CD4-positive, alpha-beta T cell treated with Interleukin-4 for 4 hours (primary cell): ENCODE measurements around the gene UVSSA.
"Not testable (repeated sequence)": the region's sequence is repeated elsewhere in the genome, so short reads cannot be mapped to it uniquely, and the experiment has no call there.

ENCODE experiments used
- DNase-seq: peaks from one replicate; pipeline ENCODE4 v3.0.0-alpha.2; 2020

UVSSA gene

GRCh38 chr4:1378559-1379231 lies 31.7 kb downstream of the UVSSA start:
- no peak for DNase-seq

GRCh38 chr4:1379351-1379781 lies 32.4 kb downstream of the UVSSA start:
- no peak for DNase-seq

GRCh38 chr4:1379801-1380331 lies 32.9 kb downstream of the UVSSA start:
- DNase-seq = no peak

- DNase-seq = no peak
Observed at GRCh38 chr4:1380368-1381151, 33.6 kb downstream of the UVSSA start.

GRCh38 chr4:1381181-1381621 lies 34.2 kb downstream of the UVSSA start:
- no peak for DNase-seq

GRCh38 chr4:1381944-1382541 lies 35.0 kb downstream of the UVSSA start:
- no peak for DNase-seq

GRCh38 chr4:1382776-1383727 lies 36.0 kb downstream of the UVSSA start:
- DNase-seq = no peak

- no peak for DNase-seq
Observed at GRCh38 chr4:1383728-1384591, 37.0 kb downstream of the UVSSA start.

- DNase-seq = no peak
Observed at GRCh38 chr4:1384675-1385372, 37.8 kb downstream of the UVSSA start.

- DNase-seq = no peak
Observed at GRCh38 chr4:1385373-1386340, 38.6 kb downstream of the UVSSA start.

GRCh38 chr4:1393363-1393762 lies 46.4 kb downstream of the UVSSA start:
- not testable (repeated sequence) for DNase-seq

- DNase-seq = no peak
Observed at GRCh38 chr4:1393866-1394265, 46.9 kb downstream of the UVSSA start.

GRCh38 chr4:1394554-1395388 lies 47.8 kb downstream of the UVSSA start:
- not testable (repeated sequence) for DNase-seq

- DNase-seq = not testable (repeated sequence)
Observed at GRCh38 chr4:1395389-1395820, 48.4 kb downstream of the UVSSA start.

GRCh38 chr4:1395941-1396805 lies 49.2 kb downstream of the UVSSA start:
- no peak for DNase-seq

- no peak for DNase-seq
Observed at GRCh38 chr4:1396806-1397455, 49.9 kb downstream of the UVSSA start.
